ENCODE data around the gene MME. TPM values are rescaled to one million over a fixed set of nuclear protein-coding genes. Genes with fewer than 3 reads are reported as not detected.

MME gene
- total and polyA plus RNA-seq, 10 of the 15 experiments (the other 5 are each of a cell fraction or from before 2014, with no cell fraction given) = under 0.01 to 0.23 (median 0.09) TPM; not detected in 3

- no peaks in the 10 kb centered on the region for H3K27me3 ChIP-seq (replicated peaks in 1 of 2; ENCODE audit: control insufficient read depth in 2 of 2, insufficient read depth in 2 of 2, low read length in 1 of 2)
- H3K4me3 ChIP-seq = no peak overlapping the region
- H2AFZ ChIP-seq (ENCODE audit: control insufficient read depth, low read depth, low read length) = no peak overlapping the region
- ChIA-PET POLR2A (no interaction called here), RAD21 (ENCODE audit: unreplicated experiment) (no interaction called here), CTCF (no interaction called here), SMC1A (ENCODE audit: uncharacterized antibody, unreplicated experiment) (interaction anchor here (0.7 kb wide), 1 partner anchor 59 kb away, joined by 4 read pairs; no protein-coding TSS in a partner anchor)
- DNase-seq (ENCODE audit: low read depth, low spot score) (no peak), FAIRE-seq (no peak), ATAC-seq (no peak)
- H3K36me3 ChIP-seq (ENCODE audit: control insufficient read depth in 2 of 2, insufficient read depth in 2 of 2, low read length in 1 of 2) = no peaks in the 10 kb centered on the region
- H3K9ac ChIP-seq (ENCODE audit: control insufficient read depth, insufficient read depth, low read length) = no peak overlapping the region
- no peaks in the 10 kb centered on the region for H3K4me1 ChIP-seq (ENCODE audit: control insufficient read depth, insufficient read depth, low read length)
- WGBS (ENCODE audit: insufficient coverage, insufficient replicate concordance, low lambda C conversion rate, missing lambda C conversion rate) = 0% methylated on average over 2 of the region's 2 CpGs
- no TSS peak for BruUV-seq (replicated peaks)
- intact Hi-C loops (cut with micrococcal nuclease; ENCODE audit: unreplicated experiment) = no loop called here
- TF ChIP-seq NBN (IDR thresholded peaks at IDR 0.05) (no peak), FOS (IDR thresholded peaks at IDR 0.05; ENCODE audit: borderline replicate concordance, extremely low read depth, insufficient read length) (no peak), BCL11A (IDR thresholded peaks at IDR 0.05; ENCODE audit: low read depth, low read length) (no peak), KLF5 (IDR thresholded peaks at IDR 0.05; ENCODE audit: partially characterized antibody) (no peak), IRF4 (IDR thresholded peaks at IDR 0.05; ENCODE audit: low read depth, low read length) (no peak), SREBF2 (IDR thresholded peaks at IDR 0.05; ENCODE audit: low read length) (no peak), ESRRA (IDR thresholded peaks at IDR 0.05; ENCODE audit: low read length) (no peak), STAT3 (IDR thresholded peaks at IDR 0.05; ENCODE audit: low read depth, low read length) (no peak), TBL1XR1 (IDR thresholded peaks at IDR 0.05; ENCODE audit: low read depth, low read length) (no peak), CEBPB (IDR thresholded peaks at IDR 0.05; ENCODE audit: borderline replicate concordance in 1 of 2, low read depth in 2 of 2, low read length in 2 of 2) (no peak)
- TF ChIP-seq, protein P1, sequence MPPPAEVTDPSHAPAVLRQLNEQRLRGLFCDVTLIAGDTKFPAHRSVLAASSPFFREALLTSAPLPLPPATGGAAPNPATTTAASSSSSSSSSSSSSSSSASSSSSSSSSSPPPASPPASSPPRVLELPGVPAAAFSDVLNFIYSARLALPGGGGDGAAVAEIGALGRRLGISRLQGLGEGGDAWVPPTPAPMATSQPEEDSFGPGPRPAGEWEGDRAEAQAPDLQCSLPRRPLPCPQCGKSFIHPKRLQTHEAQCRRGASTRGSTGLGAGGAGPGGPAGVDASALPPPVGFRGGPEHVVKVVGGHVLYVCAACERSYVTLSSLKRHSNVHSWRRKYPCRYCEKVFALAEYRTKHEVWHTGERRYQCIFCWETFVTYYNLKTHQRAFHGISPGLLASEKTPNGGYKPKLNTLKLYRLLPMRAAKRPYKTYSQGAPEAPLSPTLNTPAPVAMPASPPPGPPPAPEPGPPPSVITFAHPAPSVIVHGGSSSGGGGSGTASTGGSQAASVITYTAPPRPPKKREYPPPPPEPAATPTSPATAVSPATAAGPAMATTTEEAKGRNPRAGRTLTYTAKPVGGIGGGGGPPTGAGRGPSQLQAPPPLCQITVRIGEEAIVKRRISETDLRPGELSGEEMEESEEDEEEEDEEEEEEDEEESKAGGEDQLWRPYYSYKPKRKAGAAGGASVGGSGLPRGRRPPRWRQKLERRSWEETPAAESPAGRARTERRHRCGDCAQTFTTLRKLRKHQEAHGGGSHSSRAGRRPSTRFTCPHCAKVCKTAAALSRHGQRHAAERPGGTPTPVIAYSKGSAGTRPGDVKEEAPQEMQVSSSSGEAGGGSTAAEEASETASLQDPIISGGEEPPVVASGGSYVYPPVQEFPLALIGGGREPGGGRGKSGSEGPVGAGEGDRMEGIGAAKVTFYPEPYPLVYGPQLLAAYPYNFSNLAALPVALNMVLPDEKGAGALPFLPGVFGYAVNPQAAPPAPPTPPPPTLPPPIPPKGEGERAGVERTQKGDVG (CRISPR knock-in tag; IDR thresholded peaks at IDR 0.05) = no peak
- TF ChIP-seq, protein P2, sequence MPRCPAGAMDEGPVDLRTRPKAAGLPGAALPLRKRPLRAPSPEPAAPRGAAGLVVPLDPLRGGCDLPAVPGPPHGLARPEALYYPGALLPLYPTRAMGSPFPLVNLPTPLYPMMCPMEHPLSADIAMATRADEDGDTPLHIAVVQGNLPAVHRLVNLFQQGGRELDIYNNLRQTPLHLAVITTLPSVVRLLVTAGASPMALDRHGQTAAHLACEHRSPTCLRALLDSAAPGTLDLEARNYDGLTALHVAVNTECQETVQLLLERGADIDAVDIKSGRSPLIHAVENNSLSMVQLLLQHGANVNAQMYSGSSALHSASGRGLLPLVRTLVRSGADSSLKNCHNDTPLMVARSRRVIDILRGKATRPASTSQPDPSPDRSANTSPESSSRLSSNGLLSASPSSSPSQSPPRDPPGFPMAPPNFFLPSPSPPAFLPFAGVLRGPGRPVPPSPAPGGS (IDR thresholded peaks at IDR 0.05; ENCODE audit: borderline replicate concordance, insufficient read depth, low read depth, low read length, poor library complexity, severe bottlenecking) = no peak
- TF ChIP-seq, protein P3, sequence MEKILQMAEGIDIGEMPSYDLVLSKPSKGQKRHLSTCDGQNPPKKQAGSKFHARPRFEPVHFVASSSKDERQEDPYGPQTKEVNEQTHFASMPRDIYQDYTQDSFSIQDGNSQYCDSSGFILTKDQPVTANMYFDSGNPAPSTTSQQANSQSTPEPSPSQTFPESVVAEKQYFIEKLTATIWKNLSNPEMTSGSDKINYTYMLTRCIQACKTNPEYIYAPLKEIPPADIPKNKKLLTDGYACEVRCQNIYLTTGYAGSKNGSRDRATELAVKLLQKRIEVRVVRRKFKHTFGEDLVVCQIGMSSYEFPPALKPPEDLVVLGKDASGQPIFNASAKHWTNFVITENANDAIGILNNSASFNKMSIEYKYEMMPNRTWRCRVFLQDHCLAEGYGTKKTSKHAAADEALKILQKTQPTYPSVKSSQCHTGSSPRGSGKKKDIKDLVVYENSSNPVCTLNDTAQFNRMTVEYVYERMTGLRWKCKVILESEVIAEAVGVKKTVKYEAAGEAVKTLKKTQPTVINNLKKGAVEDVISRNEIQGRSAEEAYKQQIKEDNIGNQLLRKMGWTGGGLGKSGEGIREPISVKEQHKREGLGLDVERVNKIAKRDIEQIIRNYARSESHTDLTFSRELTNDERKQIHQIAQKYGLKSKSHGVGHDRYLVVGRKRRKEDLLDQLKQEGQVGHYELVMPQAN (conservative IDR thresholded peaks at IDR 0.05) = no peak
- in situ Hi-C loops (cut with MboI) = no loop called here
- no peaks in the 10 kb centered on the region for H3K79me2 ChIP-seq (ENCODE audit: control insufficient read depth, insufficient read depth, low read length)
- no peaks in the 10 kb centered on the region for H4K20me1 ChIP-seq (ENCODE audit: control insufficient read depth, insufficient read depth)
- no peak overlapping the region for H3K4me2 ChIP-seq (ENCODE audit: control insufficient read depth, insufficient read depth)
- no peak overlapping the region for H3K27ac ChIP-seq (ENCODE audit: control insufficient read depth, insufficient read depth)
- H3K9me3 ChIP-seq (replicated peaks; ENCODE audit: control insufficient read depth, insufficient read depth, low read length) = no peaks in the 10 kb centered on the region
Observed at GRCh38 chr3:155101398-155101797, 21.3 kb downstream of the MME start.

Data from GM12878 (cell line).